K562 (cell line): ENCODE measurements around the gene SNAPC2. TPM values are rescaled to one million over a fixed set of nuclear protein-coding genes. Genes with fewer than 3 reads are reported as not detected.

Source experiments
- ATAC-seq: fragments of 200-7000 bp; cut with Tn5 transposase; 3 replicates; pipeline ENCODE4 v1.9.1; 2020; ENCODE audit warnings: moderate library complexity
- BruUV-seq: library from RNA; stranded (reverse); fragments of 400-500 nt; replicated peaks from 2 replicates; lab custom pipeline; 2021; lab: Mats Ljungman, UMichigan
- CTCF ChIA-PET: fragments of 300-600 bp; formaldehyde crosslinking; extraction: SDS; loops from one replicate; lab custom pipeline; 2021; ENCODE audit warnings: low intra/inter-chr PET ratio; lab: Yijun Ruan, JAX
- POLR2A ChIA-PET: fragments of 300-600, 350-650 bp; sonication (Branson Sonifier 250); formaldehyde crosslinking; extraction: SDS; loops from one replicate; lab custom pipeline; 2021; ENCODE audit warnings: antibody characterized with exemption, inconsistent platforms; lab: Yijun Ruan, JAX
- DNase-seq, 4 experiments: peaks; one replicate each; pipeline versions ENCODE4 v3.0.0 to v3.0.0-alpha.2; 2011 to 2018; ENCODE audit warnings: low spot score in 3 of 4, mixed read lengths in 3 of 4; ENCODE audit errors: extremely low read depth in 1 of 4
- FAIRE-seq: peaks from 2 replicates; lab custom pipeline; 2011; peaks lifted over from hg19 to GRCh38; lab: Jason Lieb, UNC
- H2AFZ ChIP-seq: 2 replicates; pipeline ENCODE4 v1.6.0; 2011; ENCODE audit warnings: low read depth, low read length, control low read depth, inconsistent platforms
- H3K27ac ChIP-seq: fragments of 200-600 bp; 3 replicates; pipeline ENCODE4 v1.8.0; 2011; ENCODE audit warnings: low read depth, mild to moderate bottlenecking, control low read depth, inconsistent platforms, low read length, moderate library complexity, mixed read lengths; ENCODE audit errors: extremely low read depth
- H3K27me3 ChIP-seq, 2 experiments: fragments of 300-600 bp in 1 of 2; 2 replicates in 1 of 2; 3 replicates in 1 of 2; pipeline versions ENCODE4 v1.6.0 to v1.8.0; 2011; ENCODE audit warnings: inconsistent platforms in 2 of 2, low read length in 2 of 2, mild to moderate bottlenecking in 1 of 2, mixed read lengths in 1 of 2, moderate library complexity in 1 of 2; ENCODE audit not compliant: control insufficient read depth in 2 of 2, insufficient read depth in 2 of 2
- H3K36me3 ChIP-seq: fragments of 300-600 bp; 3 replicates; pipeline ENCODE4 v1.8.0; 2011; ENCODE audit warnings: mild to moderate bottlenecking, low read length, inconsistent platforms; ENCODE audit not compliant: control insufficient read depth, insufficient read depth
- H3K4me1 ChIP-seq, 2 experiments: fragments of 200-600 bp in 1 of 2; replicated peaks in 1 of 2; 2 replicates in 1 of 2; 3 replicates in 1 of 2; pipeline versions ENCODE4 v1.5.1 to v1.8.0; 2011; ENCODE audit warnings: inconsistent platforms in 2 of 2, low read length in 2 of 2, mild to moderate bottlenecking in 1 of 2, mixed read lengths in 1 of 2, moderate library complexity in 1 of 2; ENCODE audit not compliant: control insufficient read depth in 2 of 2, insufficient read depth in 2 of 2
- H3K4me2 ChIP-seq: 2 replicates; pipeline ENCODE4 v1.6.1; 2011; ENCODE audit warnings: low read length, control low read depth, inconsistent platforms, mixed read lengths; ENCODE audit not compliant: insufficient read depth
- H3K4me3 ChIP-seq: fragments of 200-600 bp; sonication (generic), shearing (Covaris generic); 2 replicates; pipeline ENCODE4 v1.5.1; 2016; ENCODE audit warnings: control low read depth, inconsistent platforms
- H3K79me2 ChIP-seq: fragments of 200-600 bp; 3 replicates; pipeline ENCODE4 v1.8.0; 2011; ENCODE audit warnings: low read length, inconsistent platforms; ENCODE audit not compliant: control insufficient read depth, insufficient read depth
- H3K9ac ChIP-seq, 2 experiments: 2 replicates each; pipeline versions ENCODE4 v1.6.0 to v1.6.1; 2011; ENCODE audit warnings: low read depth in 2 of 2, low read length in 2 of 2, control low read depth in 1 of 2, inconsistent platforms in 1 of 2, mild to moderate bottlenecking in 1 of 2, mixed read lengths in 1 of 2; ENCODE audit not compliant: insufficient read depth in 1 of 2
- H3K9me1 ChIP-seq: one replicate; pipeline ENCODE4 v1.6.0; 2011; ENCODE audit warnings: inconsistent platforms, mild to moderate bottlenecking, low read length, moderate library complexity; ENCODE audit not compliant: control insufficient read depth, insufficient read depth
- H3K9me3 ChIP-seq: replicated peaks from 2 replicates; pipeline ENCODE4 v1.5.1; 2011; ENCODE audit warnings: low read depth, low read length, inconsistent platforms; ENCODE audit not compliant: control insufficient read depth, insufficient read depth
- H4K20me1 ChIP-seq: replicated peaks from 2 replicates; pipeline ENCODE4 v1.6.1; 2011; ENCODE audit warnings: low read length, inconsistent platforms, mixed read lengths; ENCODE audit not compliant: control insufficient read depth, insufficient read depth
- HNRNPL ChIP-seq: fragments of 200-400 bp; formaldehyde crosslinking; IDR thresholded peaks from 2 replicates; pipeline ENCODE4 v1.6.1; 2017; ENCODE audit warnings: low read depth, mild to moderate bottlenecking, low read length
- ZNF589 ChIP-seq: fragments of 200-800 bp; sonication (Bioruptor generic); IDR thresholded peaks from 2 replicates; pipeline ENCODE4 v1.6.1; 2016; ENCODE audit warnings: low read depth, missing genetic modification characterization, missing compliant biosample characterization
- WGBS: fragments of 100-300 bp; shearing (Covaris generic); methylation state at CpG from one replicate; pipeline ENCODE4 v1.1.6; 2016; ENCODE audit warnings: low coverage, mixed read lengths; ENCODE audit not compliant: insufficient coverage; ENCODE audit errors: missing lambda C conversion rate; 5-methylcytosine and 5-hydroxymethylcytosine counted together
- in situ Hi-C: fragments of 300-500 bp; cut with MboI; formaldehyde crosslinking; loops from 4 replicates; pipeline ENCODE4 v1.15.0; 2018; ENCODE audit warnings: inconsistent platforms, mixed read lengths
- intact Hi-C: fragments of 100-400 bp; cut with micrococcal nuclease; formaldehyde crosslinking; loops from 2 replicates; pipeline ENCODE4 v1.14.2; 2022
- polyA plus RNA-seq, 8 experiments: library from polyadenylated mRNA; depleted of rRNA in 4 of 8; stranded (reverse) in 5 of 8; unstranded in 3 of 8; fragments of >200 nt; fragmentation: Nextera tagmentation in 2 of 8; fragmentation: Illumina TruSeq in 1 of 8; extraction: Ambion mirVana in 2 of 8; extraction: Trizol in 1 of 8; gene quantifications; 2 replicates each; pipeline versions ENCODE4 v1.2.1 to v1.2.3, GENCODE V29; 2011 to 2014; ENCODE audit warnings: inconsistent platforms in 1 of 8, missing spikeins in 1 of 8
- total RNA-seq, 7 experiments: library from RNA; depleted of rRNA in 6 of 7; stranded (reverse); fragments of >200 nt in 6 of 7; fragmentation: Illumina TruSeq in 2 of 7; extraction: Trizol in 2 of 7; gene quantifications; 2 replicates each; pipeline versions ENCODE4 v1.2.1 to v1.2.3, GENCODE V29; 2011 to 2021; ENCODE audit warnings: low replicate concordance in 1 of 7
- TF ChIP-seq, protein P1 (sequence below): sonication (generic); formaldehyde crosslinking; IDR thresholded peaks from 2 replicates; pipeline ENCODE4 v1.8.1; 2023; ENCODE audit warnings: mild to moderate bottlenecking, missing genetic modification reagents

SNAPC2 gene
- total and polyA plus RNA-seq, 9 of the 15 experiments (the other 6 are each of a cell fraction or from before 2014, with no cell fraction given): 0.59 to 45.1 (median 15.3) TPM

DNA sequence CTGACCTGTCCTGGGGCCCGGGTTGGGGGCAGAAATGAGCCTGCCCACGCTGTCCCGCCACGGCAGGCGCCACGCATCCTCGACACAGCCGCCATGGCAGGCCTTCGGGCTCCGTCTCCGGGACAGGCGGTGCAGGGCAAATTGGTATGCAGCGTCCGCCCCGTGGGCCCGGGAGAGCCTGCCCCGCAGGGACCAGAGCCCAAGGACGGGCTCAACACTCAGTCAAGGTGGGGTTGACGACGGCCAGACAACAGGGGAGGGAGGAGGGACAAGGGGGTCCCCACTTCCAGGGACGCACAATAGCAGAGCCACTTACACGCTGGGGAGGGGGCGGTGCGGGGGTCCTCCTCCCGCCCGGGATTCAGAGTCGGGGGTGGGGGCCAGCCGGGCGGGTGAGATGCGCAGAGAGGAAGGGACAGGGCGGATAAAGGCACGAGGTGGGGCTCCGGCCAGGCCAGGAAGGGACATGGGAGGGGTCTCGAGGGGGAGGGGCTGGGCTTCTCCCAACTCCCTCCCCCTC lies 4.6 kb downstream of the SNAPC2 start:
- FAIRE-seq: no peak
- TF ChIP-seq, protein P1, sequence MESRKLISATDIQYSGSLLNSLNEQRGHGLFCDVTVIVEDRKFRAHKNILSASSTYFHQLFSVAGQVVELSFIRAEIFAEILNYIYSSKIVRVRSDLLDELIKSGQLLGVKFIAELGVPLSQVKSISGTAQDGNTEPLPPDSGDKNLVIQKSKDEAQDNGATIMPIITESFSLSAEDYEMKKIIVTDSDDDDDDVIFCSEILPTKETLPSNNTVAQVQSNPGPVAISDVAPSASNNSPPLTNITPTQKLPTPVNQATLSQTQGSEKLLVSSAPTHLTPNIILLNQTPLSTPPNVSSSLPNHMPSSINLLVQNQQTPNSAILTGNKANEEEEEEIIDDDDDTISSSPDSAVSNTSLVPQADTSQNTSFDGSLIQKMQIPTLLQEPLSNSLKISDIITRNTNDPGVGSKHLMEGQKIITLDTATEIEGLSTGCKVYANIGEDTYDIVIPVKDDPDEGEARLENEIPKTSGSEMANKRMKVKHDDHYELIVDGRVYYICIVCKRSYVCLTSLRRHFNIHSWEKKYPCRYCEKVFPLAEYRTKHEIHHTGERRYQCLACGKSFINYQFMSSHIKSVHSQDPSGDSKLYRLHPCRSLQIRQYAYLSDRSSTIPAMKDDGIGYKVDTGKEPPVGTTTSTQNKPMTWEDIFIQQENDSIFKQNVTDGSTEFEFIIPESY (CRISPR knock-in tag): 0 out of 2 replicates have a peak, but pooled peaks have one; percentile 44
- 0 out of 2 replicates have a peak, but pooled peaks have one; percentile 48 for TF ChIP-seq HNRNPL
- TF ChIP-seq ZNF589: no peak
- Histone ChIP-seq H3K27me3 (no peaks in the 10 kb centered on the region), H3K4me1 (peaks cover 13 to 85% of the 10 kb centered on the region in 2 experiments), H4K20me1 (peaks cover 31% of the 10 kb centered on the region; the same call in 1 of the 2 replicates), H3K79me2 (peaks cover 3% of the 10 kb centered on the region; the same call in 2 of the 3 replicates), H3K9ac (peak overlapping the region in 1 of 2 experiments; percentile 87; a peak in 2 of 4 replicates), H3K36me3 (peaks cover 35% of the 10 kb centered on the region; the same call in 1 of the 3 replicates), H3K4me2 (no peak overlapping the region; the same call in 1 of the 2 replicates), H3K4me3 (peak overlapping the region; percentile 48), H3K9me1 (no peaks in the 10 kb centered on the region), H3K27ac (peak overlapping the region; percentile 48; the same call in 1 of the 3 replicates), H2AFZ (no peak overlapping the region), H3K9me3 (no peaks in the 10 kb centered on the region)
- ChIA-PET CTCF (interaction anchor here (0.6 to 1.4 kb wide), 3 partner anchors 59 to 697 kb away, joined by 3 to 5 read pairs (median 3); no protein-coding TSS in a partner anchor), POLR2A (no interaction called here)
- BruUV-seq: no TSS peak
- ATAC-seq: no peak
- no peak for DNase-seq
- 76% methylated on average over 12 of the region's 34 CpGs for WGBS
- in situ Hi-C loops (loop anchor here (5.0 kb wide), 1 partner anchor 72 kb away; no protein-coding TSS in a partner anchor), intact Hi-C loops (loop anchor here (1.0 to 5.0 kb wide), 2 partner anchors 52 to 71 kb away; partner anchors contain the start of gene PRR36)
